WTC11 (cell line): ENCODE results near the gene CCT6A. TPM values are rescaled to one million over a fixed set of nuclear protein-coding genes. Genes with fewer than 3 reads are reported as not detected.

Source experiments
- ATAC-seq: fragments of 200-7000 bp; cut with Tn5 transposase; 2 replicates; pipeline ENCODE4 v1.10.0; 2021; ENCODE audit warnings: mild to moderate bottlenecking, moderate library complexity
- CTCF ChIA-PET: fragments of 300-600 bp; sonication (Branson Sonifier 250); formaldehyde crosslinking; loops from one replicate; lab custom pipeline; 2021; ENCODE audit warnings: antibody characterized with exemption; lab: Charles Lee
- POLR2A ChIA-PET: fragments of 350-600 bp; sonication (Branson Sonifier 250); formaldehyde crosslinking; loops from one replicate; lab custom pipeline; 2021; ENCODE audit warnings: antibody characterized with exemption; lab: Charles Lee
- DNase-seq: peaks from one replicate; pipeline ENCODE4 v3.0.0; 2021; ENCODE audit warnings: low spot score
- H3K27ac Mint-ChIP-seq: 2 replicates; pipeline ENCODE4 v1.8.0; 2021; ENCODE audit warnings: mixed read lengths
- H3K27me3 Mint-ChIP-seq: 2 replicates; pipeline ENCODE4 v1.8.0; 2021; ENCODE audit warnings: low read depth, mild to moderate bottlenecking, moderate library complexity, mixed read lengths
- H3K36me3 Mint-ChIP-seq: 2 replicates; pipeline ENCODE4 v1.8.0; 2021; ENCODE audit warnings: mixed read lengths
- H3K4me1 Mint-ChIP-seq: 2 replicates; pipeline ENCODE4 v1.8.0; 2022; ENCODE audit warnings: mixed read lengths
- H3K4me3 Mint-ChIP-seq: 2 replicates; pipeline ENCODE4 v1.8.0; 2021; ENCODE audit warnings: mild to moderate bottlenecking, moderate library complexity, mixed read lengths
- H3K9me3 Mint-ChIP-seq: 2 replicates; pipeline ENCODE4 v1.8.0; 2021; ENCODE audit warnings: mixed read lengths
- ATF2 ChIP-seq: sonication (generic); formaldehyde crosslinking; IDR thresholded peaks from 2 replicates; pipeline ENCODE4 v1.8.1; 2022; ENCODE audit warnings: low read depth, missing genetic modification reagents, borderline replicate concordance
- CREB1 ChIP-seq: sonication (generic); formaldehyde crosslinking; IDR thresholded peaks from 2 replicates; pipeline ENCODE4 v1.8.0; 2023; ENCODE audit warnings: mild to moderate bottlenecking, missing genetic modification reagents
- E2F4 ChIP-seq: sonication (generic); formaldehyde crosslinking; IDR thresholded peaks from 2 replicates; pipeline ENCODE4 v1.8.1; 2022; ENCODE audit warnings: low read depth, mild to moderate bottlenecking, moderate library complexity, missing genetic modification reagents, borderline replicate concordance
- ERG ChIP-seq: fragments of 250-450 bp; sonication (Bioruptor Pico); IDR thresholded peaks from 2 replicates; pipeline ENCODE4 v1.8.0; 2021; ENCODE audit warnings: mild to moderate bottlenecking
- FOXJ3 ChIP-seq: sonication (generic); formaldehyde crosslinking; IDR thresholded peaks from 2 replicates; pipeline ENCODE4 v1.9.0; 2021; ENCODE audit warnings: missing genetic modification reagents, mild to moderate bottlenecking, borderline replicate concordance
- FOXP1 ChIP-seq: sonication (generic); formaldehyde crosslinking; IDR thresholded peaks from 2 replicates; pipeline ENCODE4 v1.8.0; 2022; ENCODE audit warnings: missing genetic modification reagents, mild to moderate bottlenecking, moderate library complexity, borderline replicate concordance
- FOXP4 ChIP-seq: sonication (generic); formaldehyde crosslinking; IDR thresholded peaks from 2 replicates; pipeline ENCODE4 v1.8.0; 2022; ENCODE audit warnings: mild to moderate bottlenecking, missing genetic modification reagents
- GABPB1 ChIP-seq: sonication (generic); formaldehyde crosslinking; IDR thresholded peaks from 2 replicates; pipeline ENCODE4 v1.8.1; 2023; ENCODE audit warnings: mild to moderate bottlenecking, missing genetic modification reagents
- JUN ChIP-seq: sonication (generic); formaldehyde crosslinking; IDR thresholded peaks from 2 replicates; pipeline ENCODE4 v1.8.0; 2023; ENCODE audit warnings: mild to moderate bottlenecking, missing genetic modification reagents
- KAT7 ChIP-seq: sonication (generic); formaldehyde crosslinking; IDR thresholded peaks from 2 replicates; pipeline ENCODE4 v1.8.1; 2023; ENCODE audit warnings: missing genetic modification reagents, mild to moderate bottlenecking, borderline replicate concordance
- MAX ChIP-seq: sonication (generic); formaldehyde crosslinking; IDR thresholded peaks from 2 replicates; pipeline ENCODE4 v1.8.0; 2022; ENCODE audit warnings: mild to moderate bottlenecking, missing genetic modification reagents
- NR1H2 ChIP-seq: sonication (generic); formaldehyde crosslinking; IDR thresholded peaks from 2 replicates; pipeline ENCODE4 v1.9.0; 2021; ENCODE audit warnings: mild to moderate bottlenecking, moderate library complexity, missing genetic modification reagents
- NR2C2 ChIP-seq: sonication (generic); formaldehyde crosslinking; IDR thresholded peaks from 2 replicates; pipeline ENCODE4 v1.8.0; 2022; ENCODE audit warnings: mild to moderate bottlenecking, missing genetic modification reagents
- SOX15 ChIP-seq: fragments of 250-450 bp; sonication (Bioruptor Pico); IDR thresholded peaks from 2 replicates; pipeline ENCODE4 v1.9.0; 2021; ENCODE audit warnings: mild to moderate bottlenecking
- TEAD4 ChIP-seq: sonication (generic); formaldehyde crosslinking; IDR thresholded peaks from 2 replicates; pipeline ENCODE4 v1.8.0; 2022; ENCODE audit warnings: mild to moderate bottlenecking, missing genetic modification reagents
- ZNF121 ChIP-seq: sonication (generic); formaldehyde crosslinking; IDR thresholded peaks from 2 replicates; pipeline ENCODE4 v1.8.0; 2023; ENCODE audit warnings: missing genetic modification reagents
- ZNF425 ChIP-seq: fragments of 250-450 bp; sonication (Bioruptor Pico); conservative IDR thresholded peaks from 2 replicates; pipeline ENCODE4 v1.9.0; 2021; ENCODE audit warnings: mild to moderate bottlenecking
- ZNF512 ChIP-seq: sonication (generic); formaldehyde crosslinking; IDR thresholded peaks from 2 replicates; pipeline ENCODE4 v1.8.1; 2022; ENCODE audit warnings: missing genetic modification reagents, borderline replicate concordance
- ZNF671 ChIP-seq: fragments of 250-450 bp; sonication (Bioruptor Pico); IDR thresholded peaks from 2 replicates; pipeline ENCODE4 v1.8.0; 2021; ENCODE audit warnings: mild to moderate bottlenecking
- total RNA-seq: library from RNA; stranded (reverse); gene quantifications from 3 replicates; pipeline ENCODE4 v1.2.3, GENCODE V29; 2021

CCT6A gene
- total RNA-seq, 1 experiment from 2014 or later, result 246 TPM

- CTCF ChIA-PET, result interaction anchor here (2.3 kb wide), 1 partner anchor 30 kb away, joined by 8 read pairs; no protein-coding TSS in a partner anchor
- H3K36me3 Mint-ChIP-seq, result peaks cover 12% of the 10 kb centered on the region; the same call in 1 of the 2 replicates
- TF ChIP-seq SOX15 (CRISPR knock-in tag), result no peak
- no peak for TF ChIP-seq ZNF671 (CRISPR knock-in tag)
- no peak for TF ChIP-seq NR1H2 (CRISPR knock-in tag)
- TF ChIP-seq FOXJ3 (CRISPR knock-in tag), result no peak
- no peak for TF ChIP-seq MAX (CRISPR knock-in tag)
- no peak for TF ChIP-seq ATF2 (CRISPR knock-in tag)
- TF ChIP-seq ZNF512, result no peak
- TF ChIP-seq CREB1 (CRISPR knock-in tag), result no peak
- TF ChIP-seq KAT7 (CRISPR knock-in tag), result no peak
- TF ChIP-seq JUN (CRISPR knock-in tag), result no peak
- no peak for TF ChIP-seq TEAD4 (CRISPR knock-in tag)
- no peak for TF ChIP-seq FOXP4 (CRISPR knock-in tag)
- no peak for TF ChIP-seq NR2C2 (CRISPR knock-in tag)
- TF ChIP-seq FOXP1, result no peak
- TF ChIP-seq ZNF425 (CRISPR knock-in tag), result no peak
- TF ChIP-seq, all 79 proteins: peak for 0
- POLR2A ChIA-PET, result no interaction called here
- ATAC-seq, result no peak
- H3K4me3 Mint-ChIP-seq, result no peak overlapping the region
- DNase-seq, result no peak
- no peaks in the 10 kb centered on the region for H3K27me3 Mint-ChIP-seq
- no peak overlapping the region for H3K27ac Mint-ChIP-seq
- no peaks in the 10 kb centered on the region for H3K9me3 Mint-ChIP-seq
- H3K4me1 Mint-ChIP-seq, result no peaks in the 10 kb centered on the region
Measured at GRCh38 chr7:56003749-56004148, 47.8 kb upstream of the CCT6A start.

GRCh38 chr7:56007167-56007652 lies 44.4 kb upstream of the CCT6A start:
- Mint-ChIP-seq H3K4me3 (no peak overlapping the region), H3K9me3 (no peaks in the 10 kb centered on the region), H3K27me3 (no peaks in the 10 kb centered on the region), H3K36me3 (peaks cover 14% of the 10 kb centered on the region), H3K4me1 (peaks cover 3% of the 10 kb centered on the region; the same call in 1 of the 2 replicates), H3K27ac (no peak overlapping the region)
- ATAC-seq (no peak), DNase-seq (no peak)
- ChIA-PET CTCF (interaction anchor here (0.6 to 1.8 kb wide), 4 partner anchors 27 to 86 kb away, joined by 3 to 4 read pairs (median 3); partner anchors contain the start of genes CCT6A, PHKG1 and PSPH), POLR2A (interaction anchor here (0.5 kb wide), 1 partner anchor 58 kb away, joined by 4 read pairs; no protein-coding TSS in a partner anchor)
- TF ChIP-seq ZNF121 (CRISPR knock-in tag), result peak; percentile 40; the same call in 1 of the 2 replicates
- TF ChIP-seq ERG, result no peak
- no peak for TF ChIP-seq E2F4
- peak; percentile 69 for TF ChIP-seq GABPB1 (CRISPR knock-in tag)
